ENCODE measurements around the gene AP5S1. TPM values are rescaled to one million over a fixed set of nuclear protein-coding genes. Genes with fewer than 3 reads are reported as not detected.

Gene AP5S1
- total and polyA plus RNA-seq, 2 of the 13 experiments (the other 11 are each of a cell fraction or from before 2014, with no cell fraction given) = 7.9 to 23.2 TPM

- TF ChIP-seq SPEN (CRISPR knock-in tag; IDR thresholded peaks at IDR 0.05; ENCODE audit: low read depth) (no peak), PAX8 (CRISPR knock-in tag; IDR thresholded peaks at IDR 0.05; ENCODE audit: borderline replicate concordance) (no peak; the same call in 1 of the 2 replicates), ZUFSP (CRISPR knock-in tag; IDR thresholded peaks at IDR 0.05; ENCODE audit: borderline replicate concordance) (no peak), ZNF768 (CRISPR knock-in tag; IDR thresholded peaks at IDR 0.05) (peak; percentile 85), RBFOX2 (IDR thresholded peaks at IDR 0.05; ENCODE audit: low read depth, low read length) (no peak), MXI1 (IDR thresholded peaks at IDR 0.05; ENCODE audit: borderline replicate concordance, low read depth, low read length) (no peak), GABPA (IDR thresholded peaks at IDR 0.05; ENCODE audit: low read depth, low read length) (no peak), GABPA (CRISPR knock-in tag; IDR thresholded peaks at IDR 0.05; ENCODE audit: low read depth) (no peak), ZFP36L1 (CRISPR knock-in tag; IDR thresholded peaks at IDR 0.05) (no peak), ZSCAN31 (CRISPR knock-in tag; IDR thresholded peaks at IDR 0.05; ENCODE audit: low read depth) (no peak), MAFF (IDR thresholded peaks at IDR 0.05; ENCODE audit: low read depth, low read length) (no peak), RBM22 (optimal IDR thresholded peaks at IDR 0.05; ENCODE audit: low read length) (no peak), NKX3-1 (CRISPR knock-in tag; IDR thresholded peaks at IDR 0.05) (no peak), MIER2 (CRISPR knock-in tag; IDR thresholded peaks at IDR 0.05) (no peak), NR2F2 (IDR thresholded peaks at IDR 0.05; ENCODE audit: borderline replicate concordance, low read depth) (no peak), IRF2 (CRISPR knock-in tag; IDR thresholded peaks at IDR 0.05) (no peak), ATF4 (CRISPR knock-in tag; IDR thresholded peaks at IDR 0.05) (no peak), KDM3A (CRISPR knock-in tag; IDR thresholded peaks at IDR 0.05; ENCODE audit: low read depth) (no peak), ATF7-NPFF (CRISPR knock-in tag; IDR thresholded peaks at IDR 0.05; ENCODE audit: low read depth) (0 out of 2 replicates have a peak, but pooled peaks have one; percentile 42), ZNF382 (CRISPR knock-in tag; IDR thresholded peaks at IDR 0.05; ENCODE audit: borderline replicate concordance) (no peak), NFE2 (CRISPR knock-in tag; IDR thresholded peaks at IDR 0.05) (no peak), GPN1 (CRISPR knock-in tag; IDR thresholded peaks at IDR 0.05; ENCODE audit: borderline replicate concordance) (no peak), CREM (IDR thresholded peaks at IDR 0.05) (no peak), CREM (CRISPR knock-in tag; IDR thresholded peaks at IDR 0.05) (no peak), GLI4 (CRISPR knock-in tag; IDR thresholded peaks at IDR 0.05; ENCODE audit: borderline replicate concordance) (no peak; the same call in 1 of the 2 replicates), ZNF446 (CRISPR knock-in tag; IDR thresholded peaks at IDR 0.05) (no peak), THYN1 (CRISPR knock-in tag; IDR thresholded peaks at IDR 0.05; ENCODE audit: borderline replicate concordance, low read depth) (no peak), ZNF414 (CRISPR knock-in tag; IDR thresholded peaks at IDR 0.05) (no peak), ZKSCAN5 (CRISPR knock-in tag; IDR thresholded peaks at IDR 0.05) (0 out of 2 replicates have a peak, but pooled peaks have one; percentile 61)
These were observed 27.1 kb downstream of the AP5S1 start (continued) for GRCh38 chr20:3847429-3847940.

Data from HepG2 (cell line).